ENCODE measurements around the gene EBPL. TPM values are rescaled to one million over a fixed set of nuclear protein-coding genes. Genes with fewer than 3 reads are reported as not detected.
A peak's percentile ranks its signal among the peaks of the same experiment; 100 is the strongest.

Gene EBPL
- 27.7 TPM for polyA plus RNA-seq (2012; ENCODE audit: insufficient read length, low read depth)

DNA sequence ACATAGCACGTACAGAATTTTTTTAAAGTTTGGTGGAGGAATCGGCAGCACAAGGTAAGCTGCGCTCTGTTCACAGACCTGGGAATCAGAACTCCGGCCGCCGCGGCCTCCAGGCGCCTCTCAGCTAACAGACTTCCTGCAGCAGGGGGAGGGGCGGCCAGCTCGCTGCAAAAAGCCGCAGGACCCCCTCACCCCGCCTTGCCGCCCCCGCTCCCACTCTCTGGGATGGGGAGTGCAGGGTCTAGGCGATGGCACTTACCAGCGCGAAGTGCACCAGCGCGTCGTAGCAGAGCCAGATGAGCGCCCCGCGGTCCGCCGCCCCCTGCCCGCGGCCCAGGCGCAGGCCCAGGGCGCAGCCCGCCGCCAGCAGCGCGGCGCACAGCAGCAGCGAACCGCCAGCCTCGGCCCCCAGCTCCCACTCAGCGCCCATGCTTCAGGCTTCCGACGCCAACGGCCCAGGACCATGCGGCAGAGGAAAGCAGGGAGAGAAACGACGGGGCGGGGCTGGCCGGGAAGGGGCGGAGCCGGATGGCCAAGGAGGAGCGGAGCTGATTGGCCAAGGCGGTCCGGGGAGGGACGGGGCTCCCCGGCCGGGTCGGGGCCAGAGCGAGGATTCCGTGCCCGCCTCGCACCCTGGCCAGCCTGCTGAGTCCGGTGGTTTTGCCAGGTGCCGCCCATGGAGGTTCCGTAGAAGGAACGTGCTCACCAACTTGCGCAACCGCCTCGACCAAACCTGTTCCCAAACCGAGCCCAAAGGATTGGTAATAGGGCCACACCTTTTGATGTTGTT, at the start of gene EBPL:
Gene EBPL, minus strand, starts transcription at position 492 of the 790 bp plus-strand sequence. Its CDS starts 62 bp downstream, at position 430.
- TF ChIP-seq SIN3A (IDR thresholded peaks at IDR 0.05; ENCODE audit: borderline replicate concordance, insufficient read depth, low read length) = no peak
- TF ChIP-seq, protein P1, sequence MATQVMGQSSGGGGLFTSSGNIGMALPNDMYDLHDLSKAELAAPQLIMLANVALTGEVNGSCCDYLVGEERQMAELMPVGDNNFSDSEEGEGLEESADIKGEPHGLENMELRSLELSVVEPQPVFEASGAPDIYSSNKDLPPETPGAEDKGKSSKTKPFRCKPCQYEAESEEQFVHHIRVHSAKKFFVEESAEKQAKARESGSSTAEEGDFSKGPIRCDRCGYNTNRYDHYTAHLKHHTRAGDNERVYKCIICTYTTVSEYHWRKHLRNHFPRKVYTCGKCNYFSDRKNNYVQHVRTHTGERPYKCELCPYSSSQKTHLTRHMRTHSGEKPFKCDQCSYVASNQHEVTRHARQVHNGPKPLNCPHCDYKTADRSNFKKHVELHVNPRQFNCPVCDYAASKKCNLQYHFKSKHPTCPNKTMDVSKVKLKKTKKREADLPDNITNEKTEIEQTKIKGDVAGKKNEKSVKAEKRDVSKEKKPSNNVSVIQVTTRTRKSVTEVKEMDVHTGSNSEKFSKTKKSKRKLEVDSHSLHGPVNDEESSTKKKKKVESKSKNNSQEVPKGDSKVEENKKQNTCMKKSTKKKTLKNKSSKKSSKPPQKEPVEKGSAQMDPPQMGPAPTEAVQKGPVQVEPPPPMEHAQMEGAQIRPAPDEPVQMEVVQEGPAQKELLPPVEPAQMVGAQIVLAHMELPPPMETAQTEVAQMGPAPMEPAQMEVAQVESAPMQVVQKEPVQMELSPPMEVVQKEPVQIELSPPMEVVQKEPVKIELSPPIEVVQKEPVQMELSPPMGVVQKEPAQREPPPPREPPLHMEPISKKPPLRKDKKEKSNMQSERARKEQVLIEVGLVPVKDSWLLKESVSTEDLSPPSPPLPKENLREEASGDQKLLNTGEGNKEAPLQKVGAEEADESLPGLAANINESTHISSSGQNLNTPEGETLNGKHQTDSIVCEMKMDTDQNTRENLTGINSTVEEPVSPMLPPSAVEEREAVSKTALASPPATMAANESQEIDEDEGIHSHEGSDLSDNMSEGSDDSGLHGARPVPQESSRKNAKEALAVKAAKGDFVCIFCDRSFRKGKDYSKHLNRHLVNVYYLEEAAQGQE (IDR thresholded peaks at IDR 0.05; ENCODE audit: insufficient read depth in 1 of 2, low read depth in 2 of 2, low read length in 2 of 2) = no peak; a peak in 1 of 4 replicates
- TF ChIP-seq TAF1 (IDR thresholded peaks at IDR 0.05; ENCODE audit: borderline replicate concordance, insufficient read depth, low read length) = no peak
- TF ChIP-seq FOXP2 (optimal IDR thresholded peaks at IDR 0.05; ENCODE audit: borderline replicate concordance, extremely low read depth, extremely low read length, insufficient read depth) = peak; percentile 27
- TF ChIP-seq POLR2AphosphoS5 (IDR thresholded peaks at IDR 0.05; ENCODE audit: low read depth, low read length) = peak; percentile 78

GRCh38 chr13:49740870-49741269, 49.6 kb upstream of the EBPL start:
- TF ChIP-seq FOXP2 (optimal IDR thresholded peaks at IDR 0.05; ENCODE audit: borderline replicate concordance, extremely low read depth, extremely low read length, insufficient read depth) (no peak), SIN3A (IDR thresholded peaks at IDR 0.05; ENCODE audit: borderline replicate concordance, insufficient read depth, low read length) (no peak), TAF1 (IDR thresholded peaks at IDR 0.05; ENCODE audit: borderline replicate concordance, insufficient read depth, low read length) (no peak), POLR2AphosphoS5 (IDR thresholded peaks at IDR 0.05; ENCODE audit: low read depth, low read length) (no peak)
- TF ChIP-seq, protein P1 (IDR thresholded peaks at IDR 0.05; ENCODE audit: insufficient read depth in 1 of 2, low read depth in 2 of 2, low read length in 2 of 2) = no peak

DNA sequence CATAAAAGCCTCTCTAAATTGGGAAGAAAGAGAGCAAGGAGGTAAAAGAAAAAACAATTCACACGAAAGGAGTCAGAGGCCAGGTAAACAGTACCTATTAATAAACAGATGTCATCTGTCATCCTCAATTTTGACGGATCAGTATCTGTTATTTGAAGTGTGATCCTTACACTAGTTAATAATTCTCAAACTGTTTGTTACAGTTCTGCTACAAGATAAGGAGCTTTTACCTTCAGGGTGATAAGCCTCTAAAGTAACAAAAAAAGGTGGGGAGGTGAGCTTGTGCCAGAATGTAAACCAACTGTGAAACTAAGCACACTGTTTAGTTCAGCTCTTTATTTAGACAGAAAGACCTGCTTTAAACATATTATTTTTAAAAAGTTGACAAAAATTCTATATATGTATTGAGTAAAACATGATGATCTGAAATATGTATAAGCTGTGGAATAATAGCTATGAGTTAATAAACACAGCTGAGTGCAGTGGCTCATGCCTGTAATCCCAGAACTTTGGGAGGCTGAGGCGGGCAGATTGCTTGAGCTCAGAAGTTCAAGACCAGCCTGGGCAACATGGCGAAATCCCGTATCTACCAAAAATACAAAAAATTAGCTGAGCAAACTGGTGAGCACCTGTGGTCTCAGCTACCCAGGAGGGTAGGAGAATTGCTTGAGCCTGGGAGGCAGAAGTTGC, 48.4 kb upstream of the EBPL start:
- no peak for TF ChIP-seq POLR2AphosphoS5 (IDR thresholded peaks at IDR 0.05; ENCODE audit: low read depth, low read length)
- TF ChIP-seq FOXP2 (optimal IDR thresholded peaks at IDR 0.05; ENCODE audit: borderline replicate concordance, extremely low read depth, extremely low read length, insufficient read depth) = no peak

DNA sequence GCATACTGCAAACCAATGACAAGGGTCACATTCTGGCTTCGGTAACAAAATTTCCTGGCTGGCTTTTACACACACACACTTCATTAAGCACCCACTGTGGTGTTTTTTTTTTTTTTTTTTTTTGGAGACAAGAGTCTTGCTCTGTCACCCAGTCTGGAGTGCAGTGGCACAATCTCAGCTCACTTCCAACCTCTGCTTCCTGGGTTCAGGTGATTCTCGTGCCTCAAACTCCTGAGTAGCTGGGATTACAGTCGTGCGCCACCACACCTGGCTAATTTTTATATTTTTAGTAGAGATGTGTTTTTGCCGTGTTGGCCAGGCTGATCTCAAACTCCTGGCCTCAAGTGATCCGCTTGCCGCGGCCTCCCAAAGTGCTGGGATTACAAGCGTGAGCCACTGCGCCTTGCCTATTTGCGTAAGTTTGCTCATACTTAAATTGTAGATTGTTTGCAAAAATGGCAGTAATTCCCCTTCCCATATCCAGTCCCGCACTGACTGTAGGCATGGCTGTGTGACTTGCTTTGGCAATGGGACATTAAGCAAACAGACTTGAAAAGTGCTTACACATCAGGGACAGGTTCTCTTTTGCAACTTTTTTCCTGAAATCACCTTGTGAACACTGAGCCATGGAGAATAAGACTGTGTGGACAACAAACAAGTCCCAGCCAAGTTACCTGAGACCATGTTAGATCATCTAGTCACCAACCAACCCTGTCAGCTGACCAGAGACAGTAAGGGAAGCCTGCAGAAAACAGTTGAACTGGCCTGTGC, 42.1 kb upstream of the EBPL start:
- TF ChIP-seq SIN3A (IDR thresholded peaks at IDR 0.05; ENCODE audit: borderline replicate concordance, insufficient read depth, low read length) (no peak), FOXP2 (optimal IDR thresholded peaks at IDR 0.05; ENCODE audit: borderline replicate concordance, extremely low read depth, extremely low read length, insufficient read depth) (no peak), TAF1 (IDR thresholded peaks at IDR 0.05; ENCODE audit: borderline replicate concordance, insufficient read depth, low read length) (no peak), POLR2AphosphoS5 (IDR thresholded peaks at IDR 0.05; ENCODE audit: low read depth, low read length) (no peak)
- TF ChIP-seq, protein P1 (IDR thresholded peaks at IDR 0.05; ENCODE audit: insufficient read depth in 1 of 2, low read depth in 2 of 2, low read length in 2 of 2) = no peak

DNA sequence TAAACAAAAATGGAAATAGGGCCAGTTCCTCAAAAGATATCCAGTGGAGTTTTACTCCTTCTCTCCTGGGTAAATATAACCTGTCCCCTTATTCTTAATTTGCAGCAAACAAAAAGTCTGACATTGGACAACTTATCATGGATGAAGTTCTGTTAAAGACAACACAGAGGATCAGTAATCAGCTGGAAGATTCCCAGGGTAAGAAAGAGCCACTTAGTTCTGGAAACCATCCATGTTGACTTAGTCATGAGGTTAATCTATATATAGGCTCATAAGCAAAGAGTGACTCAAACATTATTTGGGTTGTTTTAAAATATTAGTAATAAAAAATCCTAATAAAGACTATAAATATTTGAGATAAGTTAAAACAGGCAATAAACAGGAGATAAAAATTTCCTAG, 40.5 kb upstream of the EBPL start:
- no peak for TF ChIP-seq POLR2AphosphoS5 (IDR thresholded peaks at IDR 0.05; ENCODE audit: low read depth, low read length)
- TF ChIP-seq SIN3A (IDR thresholded peaks at IDR 0.05; ENCODE audit: borderline replicate concordance, insufficient read depth, low read length) = no peak
- TF ChIP-seq, protein P1 (IDR thresholded peaks at IDR 0.05; ENCODE audit: insufficient read depth in 1 of 2, low read depth in 2 of 2, low read length in 2 of 2) = no peak
- TF ChIP-seq FOXP2 (optimal IDR thresholded peaks at IDR 0.05; ENCODE audit: borderline replicate concordance, extremely low read depth, extremely low read length, insufficient read depth) = no peak
- TF ChIP-seq TAF1 (IDR thresholded peaks at IDR 0.05; ENCODE audit: borderline replicate concordance, insufficient read depth, low read length) = no peak
